Measurements from ENCODE around the gene SRBD1.

Gene SRBD1

DNA sequence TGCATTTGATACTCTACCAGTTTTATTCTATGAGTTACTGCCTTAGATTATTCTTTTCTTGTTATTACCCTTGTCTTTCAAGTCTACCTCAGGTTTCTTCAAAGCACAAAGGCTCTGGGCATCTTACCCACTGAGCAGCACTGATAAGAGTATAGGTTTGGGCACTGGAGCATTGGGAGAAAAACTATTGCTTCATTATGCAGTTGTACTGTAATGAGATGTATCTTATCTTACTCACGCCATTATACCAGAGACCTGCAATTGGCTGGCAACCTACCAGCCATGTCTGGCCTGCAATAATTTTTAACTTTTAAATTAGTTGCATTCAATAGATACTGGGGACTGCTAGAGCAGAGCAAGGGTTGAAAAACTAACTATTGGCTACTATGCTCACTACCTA lies 18.9 kb upstream of the SRBD1 start:
- DNase-seq = no peak
- TF ChIP-seq, protein P1, sequence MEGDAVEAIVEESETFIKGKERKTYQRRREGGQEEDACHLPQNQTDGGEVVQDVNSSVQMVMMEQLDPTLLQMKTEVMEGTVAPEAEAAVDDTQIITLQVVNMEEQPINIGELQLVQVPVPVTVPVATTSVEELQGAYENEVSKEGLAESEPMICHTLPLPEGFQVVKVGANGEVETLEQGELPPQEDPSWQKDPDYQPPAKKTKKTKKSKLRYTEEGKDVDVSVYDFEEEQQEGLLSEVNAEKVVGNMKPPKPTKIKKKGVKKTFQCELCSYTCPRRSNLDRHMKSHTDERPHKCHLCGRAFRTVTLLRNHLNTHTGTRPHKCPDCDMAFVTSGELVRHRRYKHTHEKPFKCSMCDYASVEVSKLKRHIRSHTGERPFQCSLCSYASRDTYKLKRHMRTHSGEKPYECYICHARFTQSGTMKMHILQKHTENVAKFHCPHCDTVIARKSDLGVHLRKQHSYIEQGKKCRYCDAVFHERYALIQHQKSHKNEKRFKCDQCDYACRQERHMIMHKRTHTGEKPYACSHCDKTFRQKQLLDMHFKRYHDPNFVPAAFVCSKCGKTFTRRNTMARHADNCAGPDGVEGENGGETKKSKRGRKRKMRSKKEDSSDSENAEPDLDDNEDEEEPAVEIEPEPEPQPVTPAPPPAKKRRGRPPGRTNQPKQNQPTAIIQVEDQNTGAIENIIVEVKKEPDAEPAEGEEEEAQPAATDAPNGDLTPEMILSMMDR (IDR thresholded peaks at IDR 0.05) = no peak
- Mint-ChIP-seq H3K9me3 (no peaks in the 10 kb centered on the region), H3K4me1 (no peaks in the 10 kb centered on the region), H3K36me3 (ENCODE audit: low read depth) (no peaks in the 10 kb centered on the region), H3K27me3 (ENCODE audit: low read depth, poor library complexity) (peaks cover 38% of the 10 kb centered on the region), H3K4me3 (no peak overlapping the region), H3K27ac (no peak overlapping the region)

- no peak overlapping the region for H3K4me3 Mint-ChIP-seq
- no peak overlapping the region for H3K27ac Mint-ChIP-seq
- H3K4me1 Mint-ChIP-seq = no peaks in the 10 kb centered on the region
- peaks cover 31% of the 10 kb centered on the region for H3K27me3 Mint-ChIP-seq (ENCODE audit: low read depth, poor library complexity)
- H3K36me3 Mint-ChIP-seq (ENCODE audit: low read depth) = no peaks in the 10 kb centered on the region
- TF ChIP-seq, protein P1 (IDR thresholded peaks at IDR 0.05) = no peak
- H3K9me3 Mint-ChIP-seq = no peaks in the 10 kb centered on the region
- DNase-seq = no peak
Observed at GRCh38 chr2:45627911-45628310, 16.8 kb upstream of the SRBD1 start.

DNA sequence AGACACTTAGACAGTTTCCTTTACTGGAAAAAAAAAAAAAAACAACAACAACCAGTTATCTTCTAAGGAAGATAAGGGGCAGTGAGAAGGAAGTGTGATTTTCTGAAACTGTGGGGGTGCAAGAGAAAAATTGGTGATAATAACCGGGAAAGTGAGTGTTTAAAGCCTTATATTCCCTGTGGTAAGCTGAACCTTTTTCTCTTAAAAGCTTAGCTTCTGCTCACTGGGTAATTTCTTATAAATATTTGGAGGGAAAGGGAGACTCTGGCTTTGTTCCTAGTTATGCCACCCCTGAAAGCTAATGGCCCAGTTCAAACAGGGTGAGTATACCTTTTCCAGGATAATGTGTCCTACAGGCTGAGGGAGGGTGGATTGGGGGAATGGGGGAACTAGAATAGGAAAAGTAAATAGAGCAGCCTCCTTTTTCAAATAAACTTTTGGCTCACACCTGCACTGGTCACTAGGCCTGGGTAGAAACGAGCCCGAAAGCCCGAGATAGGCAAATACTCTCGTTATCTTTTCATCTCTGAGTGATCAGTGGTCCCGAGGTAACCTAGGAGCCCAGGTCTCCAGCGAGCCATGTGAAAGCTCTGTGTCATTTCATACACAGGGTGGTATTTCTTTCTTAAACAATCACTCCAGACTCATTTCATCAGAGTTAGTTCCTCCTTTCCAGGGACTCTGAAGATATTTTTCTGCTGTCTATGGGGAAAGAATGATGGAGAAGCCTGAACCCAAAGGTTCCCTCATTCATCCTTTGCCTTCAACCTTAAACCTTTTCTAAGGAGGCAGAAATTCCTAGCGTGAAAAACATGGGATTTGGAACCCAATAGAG lies 15.5 kb upstream of the SRBD1 start:
- H3K4me1 Mint-ChIP-seq = no peaks in the 10 kb centered on the region
- TF ChIP-seq, protein P1 (IDR thresholded peaks at IDR 0.05) = no peak
- H3K4me3 Mint-ChIP-seq = no peak overlapping the region
- H3K36me3 Mint-ChIP-seq (ENCODE audit: low read depth) = no peaks in the 10 kb centered on the region
- H3K9me3 Mint-ChIP-seq = no peaks in the 10 kb centered on the region
- DNase-seq = no peak
- H3K27ac Mint-ChIP-seq = no peak overlapping the region
- peaks cover 30% of the 10 kb centered on the region for H3K27me3 Mint-ChIP-seq (ENCODE audit: low read depth, poor library complexity)

GRCh38 chr2:45625824-45626223 lies 14.8 kb upstream of the SRBD1 start:
- Mint-ChIP-seq H3K36me3 (ENCODE audit: low read depth) (no peaks in the 10 kb centered on the region), H3K4me1 (no peaks in the 10 kb centered on the region), H3K27me3 (ENCODE audit: low read depth, poor library complexity) (peaks cover 36% of the 10 kb centered on the region), H3K27ac (no peak overlapping the region), H3K9me3 (no peaks in the 10 kb centered on the region), H3K4me3 (no peak overlapping the region)
- DNase-seq = no peak
- TF ChIP-seq, protein P1 (IDR thresholded peaks at IDR 0.05) = no peak

DNA sequence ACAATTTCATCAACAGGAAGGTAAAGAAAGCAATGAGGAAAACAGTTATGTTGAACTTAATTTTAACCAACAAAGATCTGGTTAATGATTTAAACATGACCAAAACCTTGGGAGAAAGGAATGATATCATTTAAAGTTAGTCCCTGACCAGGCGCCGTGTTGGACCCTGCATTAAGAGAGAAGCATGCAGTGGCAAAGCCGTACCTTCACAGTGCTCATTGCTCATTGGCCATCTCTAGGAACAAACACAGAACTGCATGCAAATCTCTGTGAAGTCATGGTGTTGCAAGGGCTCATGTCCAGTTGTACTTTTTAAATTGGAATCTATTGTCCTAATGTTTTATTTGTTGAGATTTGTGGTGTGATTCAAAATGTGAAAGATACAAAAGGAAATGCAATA lies 12.0 kb upstream of the SRBD1 start:
- Mint-ChIP-seq H3K27me3 (ENCODE audit: low read depth, poor library complexity) (peaks cover 32% of the 10 kb centered on the region), H3K4me3 (no peak overlapping the region), H3K27ac (no peak overlapping the region), H3K9me3 (no peaks in the 10 kb centered on the region), H3K36me3 (ENCODE audit: low read depth) (no peaks in the 10 kb centered on the region), H3K4me1 (no peaks in the 10 kb centered on the region)
- TF ChIP-seq, protein P1 (IDR thresholded peaks at IDR 0.05) = no peak
- DNase-seq = no peak
